Activated CD4-positive, alpha-beta memory T cell treated with anti-CD3 and anti-CD28 coated beads, Interleukin-2, amount 10 ng/mL, durations not matched to agents 7 days and 5 days (primary cell): Measurements from ENCODE around the gene ADCY3. TPM values are rescaled to one million over a fixed set of nuclear protein-coding genes. Genes with fewer than 3 reads are reported as not detected.
"Not testable (repeated sequence)": the region's sequence is repeated elsewhere in the genome, so short reads cannot be mapped to it uniquely, and the experiment has no call there.

Experiments
- CTCF ChIA-PET: fragments of 350-600 bp; sonication (Branson Sonifier 250); formaldehyde crosslinking; loops from one replicate; lab custom pipeline; 2021; ENCODE audit warnings: antibody characterized with exemption, inconsistent platforms; lab: Charles Lee
- POLR2A ChIA-PET: fragments of 350-600 bp; sonication (Branson Sonifier 250); formaldehyde crosslinking; loops from one replicate; lab custom pipeline; 2021; ENCODE audit warnings: antibody characterized with exemption; lab: Charles Lee
- DNase-seq: peaks from one replicate; pipeline ENCODE4 v3.0.0-alpha.2; 2020
- H3K27ac Mint-ChIP-seq: one replicate; pipeline ENCODE4 v1.8.0; 2021; ENCODE audit warnings: mild to moderate bottlenecking, mixed read lengths
- H3K27me3 Mint-ChIP-seq: one replicate; pipeline ENCODE4 v1.8.0; 2021; ENCODE audit warnings: mixed read lengths
- H3K36me3 Mint-ChIP-seq: one replicate; pipeline ENCODE4 v1.8.0; 2021; ENCODE audit warnings: low read depth, mixed read lengths
- H3K4me1 Mint-ChIP-seq: one replicate; pipeline ENCODE4 v1.8.0; 2021; ENCODE audit warnings: mixed read lengths
- H3K4me3 Mint-ChIP-seq: one replicate; pipeline ENCODE4 v1.8.0; 2021; ENCODE audit warnings: mild to moderate bottlenecking, mixed read lengths
- H3K9me3 Mint-ChIP-seq: one replicate; pipeline ENCODE4 v1.8.0; 2021; ENCODE audit warnings: mixed read lengths
- total RNA-seq, 2 experiments: library from RNA; stranded (reverse); gene quantifications; one replicate each; pipeline ENCODE4 v1.2.3, GENCODE V29; 2021

The ADCY3 gene
- total RNA-seq, 2 experiments from 2014 or later = 55.6 to 58.5 TPM

- Mint-ChIP-seq H3K27me3 (no peaks in the 10 kb centered on the region), H3K9me3 (no peaks in the 10 kb centered on the region), H3K4me3 (no peak overlapping the region), H3K27ac (no peak overlapping the region), H3K36me3 (peaks cover 11% of the 10 kb centered on the region), H3K4me1 (no peaks in the 10 kb centered on the region)
- DNase-seq = no peak
- ChIA-PET POLR2A (no interaction called here), CTCF (no interaction called here)
Observed at GRCh38 chr2:24843330-24843860, 76.6 kb downstream of the ADCY3 start.

GRCh38 chr2:24842081-24843050 lies 77.7 kb downstream of the ADCY3 start:
- H3K27ac Mint-ChIP-seq = no peak overlapping the region
- ChIA-PET CTCF (no interaction called here), POLR2A (no interaction called here)
- no peaks in the 10 kb centered on the region for H3K4me1 Mint-ChIP-seq
- H3K4me3 Mint-ChIP-seq = no peak overlapping the region
- H3K9me3 Mint-ChIP-seq = no peaks in the 10 kb centered on the region
- peaks cover 11% of the 10 kb centered on the region for H3K36me3 Mint-ChIP-seq
- no peak for DNase-seq
- no peaks in the 10 kb centered on the region for H3K27me3 Mint-ChIP-seq

DNA sequence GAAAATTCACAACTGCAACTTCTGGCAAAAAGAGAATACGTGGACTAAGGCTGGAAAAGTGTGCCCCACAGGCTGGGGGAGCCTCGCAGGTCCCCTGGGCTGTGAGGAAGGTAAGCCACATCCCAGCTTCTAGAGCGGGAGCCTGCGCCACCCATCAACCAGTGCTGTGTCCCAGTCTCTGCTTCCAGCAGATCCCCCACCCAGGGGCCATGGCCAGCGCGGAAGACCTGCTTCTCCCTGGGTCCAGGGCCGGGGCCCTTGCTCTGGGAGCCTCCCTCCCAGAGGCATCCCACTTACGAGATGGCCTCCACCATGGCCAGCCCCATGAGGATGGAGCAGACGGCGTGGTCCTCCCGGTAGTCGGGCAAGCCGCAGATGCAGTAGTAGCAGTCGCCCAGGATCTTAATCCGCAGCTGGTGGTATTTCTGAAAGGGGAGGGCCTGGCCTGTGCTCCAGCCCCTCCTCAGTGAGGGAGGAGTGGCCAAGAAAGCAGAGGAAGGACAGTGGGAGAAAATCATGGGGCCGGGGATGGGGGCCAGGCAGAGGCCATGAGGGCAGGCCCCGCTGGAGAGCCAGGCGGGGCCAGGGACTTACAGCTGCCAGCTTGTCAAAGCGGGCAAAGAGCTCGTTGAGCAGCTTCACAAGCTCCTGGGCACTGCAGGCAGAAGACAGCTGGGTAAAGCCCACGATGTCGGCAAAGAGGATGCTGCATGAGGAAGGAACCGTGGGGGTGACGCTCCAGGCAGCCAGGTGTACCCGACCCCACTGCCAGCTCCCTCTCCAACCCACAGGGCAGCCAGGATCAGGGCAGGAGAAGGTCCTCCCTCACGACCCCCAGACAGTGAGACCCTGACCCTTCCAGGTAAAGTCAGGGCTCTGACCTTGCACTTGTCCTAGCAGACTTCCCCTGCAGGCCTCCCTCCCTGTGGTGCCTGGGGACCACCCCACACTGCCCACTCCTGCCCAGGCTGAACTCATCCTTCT lies 78.8 kb downstream of the ADCY3 start:
- peaks cover 9% of the 10 kb centered on the region for H3K36me3 Mint-ChIP-seq
- no peak for DNase-seq
- CTCF ChIA-PET = no interaction called here
- no peak overlapping the region for H3K4me3 Mint-ChIP-seq
- H3K27me3 Mint-ChIP-seq = no peaks in the 10 kb centered on the region
- H3K9me3 Mint-ChIP-seq = no peaks in the 10 kb centered on the region
- H3K27ac Mint-ChIP-seq = no peak overlapping the region
- H3K4me1 Mint-ChIP-seq = no peaks in the 10 kb centered on the region
- POLR2A ChIA-PET = no interaction called here

GRCh38 chr2:24840164-24840869 lies 79.7 kb downstream of the ADCY3 start:
- Mint-ChIP-seq H3K9me3 (no peaks in the 10 kb centered on the region), H3K36me3 (peaks cover 15% of the 10 kb centered on the region), H3K27me3 (no peaks in the 10 kb centered on the region), H3K27ac (no peak overlapping the region), H3K4me3 (no peak overlapping the region), H3K4me1 (no peaks in the 10 kb centered on the region)
- ChIA-PET CTCF (no interaction called here), POLR2A (no interaction called here)
- no peak for DNase-seq

- peaks cover 18% of the 10 kb centered on the region for H3K36me3 Mint-ChIP-seq
- no peak overlapping the region for H3K27ac Mint-ChIP-seq
- H3K27me3 Mint-ChIP-seq = no peaks in the 10 kb centered on the region
- no peak overlapping the region for H3K4me3 Mint-ChIP-seq
- no peaks in the 10 kb centered on the region for H3K9me3 Mint-ChIP-seq
- no peaks in the 10 kb centered on the region for H3K4me1 Mint-ChIP-seq
- ChIA-PET CTCF (no interaction called here), POLR2A (no interaction called here)
- DNase-seq = no peak
Observed at GRCh38 chr2:24839729-24840128, 80.3 kb downstream of the ADCY3 start.

- Mint-ChIP-seq H3K4me1 (no peaks in the 10 kb centered on the region), H3K27ac (no peak overlapping the region), H3K36me3 (peaks cover 18% of the 10 kb centered on the region), H3K9me3 (no peaks in the 10 kb centered on the region), H3K4me3 (no peak overlapping the region), H3K27me3 (no peaks in the 10 kb centered on the region)
- POLR2A ChIA-PET = no interaction called here
- CTCF ChIA-PET = no interaction called here
- DNase-seq = no peak
Observed at GRCh38 chr2:24838541-24838940, 81.5 kb downstream of the ADCY3 start.

GRCh38 chr2:24837996-24838513 lies 82.0 kb downstream of the ADCY3 start:
- no peak overlapping the region for H3K4me3 Mint-ChIP-seq
- POLR2A ChIA-PET = no interaction called here
- DNase-seq = no peak
- CTCF ChIA-PET = no interaction called here
- H3K4me1 Mint-ChIP-seq = no peaks in the 10 kb centered on the region
- H3K27me3 Mint-ChIP-seq = no peaks in the 10 kb centered on the region
- no peaks in the 10 kb centered on the region for H3K9me3 Mint-ChIP-seq
- peaks cover 18% of the 10 kb centered on the region for H3K36me3 Mint-ChIP-seq
- H3K27ac Mint-ChIP-seq = no peak overlapping the region

- Mint-ChIP-seq H3K27me3 (no peaks in the 10 kb centered on the region), H3K4me3 (no peak overlapping the region), H3K27ac (no peak overlapping the region), H3K4me1 (no peaks in the 10 kb centered on the region), H3K36me3 (peaks cover 24% of the 10 kb centered on the region), H3K9me3 (no peaks in the 10 kb centered on the region)
- ChIA-PET CTCF (interaction anchor here (0.9 kb wide), 1 partner anchor 9 kb away, joined by 3 read pairs; no protein-coding TSS in a partner anchor), POLR2A (no interaction called here)
- no peak for DNase-seq
Observed at GRCh38 chr2:24836706-24837105, 83.3 kb downstream of the ADCY3 start.

DNA sequence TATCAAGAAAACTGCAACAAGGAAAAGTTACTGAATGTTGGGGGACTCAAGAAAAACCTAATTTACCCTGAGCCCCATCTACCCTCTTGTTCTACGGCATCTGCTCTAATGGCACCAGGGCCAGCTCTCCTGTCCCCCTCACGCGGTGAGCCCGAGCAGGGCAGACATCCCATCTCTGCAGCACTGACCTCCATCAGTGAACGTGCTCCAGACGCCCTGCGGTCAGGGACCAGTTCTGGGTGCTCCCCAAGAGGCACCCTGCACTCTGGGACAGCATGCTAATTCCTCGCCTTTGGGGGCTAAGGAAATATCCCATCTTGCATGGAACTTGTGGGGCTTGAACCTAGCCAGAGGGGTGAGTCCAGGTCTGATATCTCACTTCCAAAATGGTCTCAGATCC lies 83.8 kb downstream of the ADCY3 start:
- no peaks in the 10 kb centered on the region for H3K27me3 Mint-ChIP-seq
- H3K4me3 Mint-ChIP-seq = no peak overlapping the region
- ChIA-PET CTCF (no interaction called here), POLR2A (interaction anchor here (1.3 kb wide), 1 partner anchor 43 kb away, joined by 3 read pairs; no protein-coding TSS in a partner anchor)
- DNase-seq = no peak
- H3K27ac Mint-ChIP-seq = no peak overlapping the region
- no peaks in the 10 kb centered on the region for H3K4me1 Mint-ChIP-seq
- peaks cover 24% of the 10 kb centered on the region for H3K36me3 Mint-ChIP-seq
- no peaks in the 10 kb centered on the region for H3K9me3 Mint-ChIP-seq

GRCh38 chr2:24835411-24835810 lies 84.6 kb downstream of the ADCY3 start:
- H3K4me3 Mint-ChIP-seq, H3K27ac Mint-ChIP-seq, H3K27me3 Mint-ChIP-seq, H3K4me1 Mint-ChIP-seq, CTCF ChIA-PET, DNase-seq, H3K9me3 Mint-ChIP-seq: not testable (repeated sequence)
- peaks cover 21% of the 10 kb centered on the region for H3K36me3 Mint-ChIP-seq
- POLR2A ChIA-PET = interaction anchor here (1.3 kb wide), 1 partner anchor 43 kb away, joined by 3 read pairs; no protein-coding TSS in a partner anchor

DNA sequence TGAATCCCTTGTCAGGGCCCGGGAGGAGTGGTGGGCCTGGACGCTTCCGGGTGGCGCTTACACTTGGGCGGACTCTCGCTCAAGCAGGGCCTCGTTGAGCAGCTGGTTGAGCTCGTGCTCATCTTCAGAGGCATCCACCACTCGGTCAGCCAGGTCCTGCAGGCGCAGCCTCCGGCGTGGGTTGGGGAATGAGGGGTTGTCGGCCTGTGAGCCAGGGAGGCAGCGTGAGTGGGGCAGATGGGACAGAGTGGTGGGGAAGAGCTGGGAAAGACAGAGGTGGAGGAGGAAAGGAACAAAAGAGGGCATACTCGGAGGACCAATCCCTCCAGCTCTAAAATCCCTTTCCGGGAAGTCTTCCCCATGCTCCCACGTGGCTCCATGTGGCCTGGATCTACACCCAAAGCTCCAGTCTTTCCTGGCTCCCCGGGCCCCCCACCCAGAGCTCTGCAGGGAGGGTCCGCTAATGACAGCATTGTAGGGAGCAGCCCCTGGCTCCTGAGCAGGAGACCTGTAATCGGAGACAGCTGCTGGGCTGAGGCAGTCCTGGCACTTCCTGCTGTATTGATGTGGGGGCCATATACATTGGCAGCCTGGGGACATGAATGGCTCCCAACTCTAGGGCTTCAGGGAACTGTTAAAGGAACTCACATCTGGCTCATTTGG lies 85.2 kb downstream of the ADCY3 start:
- Mint-ChIP-seq H3K36me3 (peaks cover 21% of the 10 kb centered on the region), H3K27ac (no peak overlapping the region), H3K4me3 (no peak overlapping the region), H3K4me1 (no peaks in the 10 kb centered on the region), H3K9me3 (no peaks in the 10 kb centered on the region), H3K27me3 (no peaks in the 10 kb centered on the region)
- POLR2A ChIA-PET = interaction anchor here (1.3 kb wide), 1 partner anchor 42 kb away, joined by 3 read pairs; no protein-coding TSS in a partner anchor
- DNase-seq = no peak
- CTCF ChIA-PET = no interaction called here
